ENCODE measurements around the gene SLC7A5.

Gene SLC7A5

GRCh38 chr16:87845213-87845612, 24.1 kb downstream of the SLC7A5 start:
- no peak for DNase-seq

GRCh38 chr16:87844809-87845208, 24.5 kb downstream of the SLC7A5 start:
- DNase-seq: no peak

- DNase-seq: no peak
Observed at GRCh38 chr16:87844120-87844733, 25.1 kb downstream of the SLC7A5 start.

GRCh38 chr16:87843678-87844105, 25.6 kb downstream of the SLC7A5 start:
- no peak for DNase-seq

- no peak for DNase-seq
Observed at GRCh38 chr16:87842209-87842869, 27.0 kb downstream of the SLC7A5 start.

GRCh38 chr16:87841340-87842208, 27.7 kb downstream of the SLC7A5 start:
- DNase-seq: no peak

- no peak for DNase-seq
Observed at GRCh38 chr16:87840271-87840978, 28.9 kb downstream of the SLC7A5 start.

- no peak for DNase-seq
Observed at GRCh38 chr16:87839542-87840270, 29.6 kb downstream of the SLC7A5 start.

- DNase-seq: no peak
Observed at GRCh38 chr16:87838643-87839541, 30.4 kb downstream of the SLC7A5 start.

- DNase-seq: no peak
Observed at GRCh38 chr16:87837627-87838289, 31.5 kb downstream of the SLC7A5 start.

GRCh38 chr16:87836844-87837581, 32.3 kb downstream of the SLC7A5 start:
- no peak for DNase-seq

GRCh38 chr16:87836346-87836843, 32.9 kb downstream of the SLC7A5 start:
- DNase-seq: no peak

- DNase-seq: no peak
Observed at GRCh38 chr16:87835882-87836331, 33.4 kb downstream of the SLC7A5 start.

GRCh38 chr16:87834668-87835473, 34.4 kb downstream of the SLC7A5 start:
- peak; percentile 20 for DNase-seq

- DNase-seq: peak; percentile 5
Observed at GRCh38 chr16:87834005-87834667, 35.2 kb downstream of the SLC7A5 start.

- peak; percentile 5 for DNase-seq
Observed at GRCh38 chr16:87833548-87833947, 35.8 kb downstream of the SLC7A5 start.

GRCh38 chr16:87832741-87833502, 36.4 kb downstream of the SLC7A5 start:
- DNase-seq: peak; percentile 13

Measured in activated CD4-positive, alpha-beta T cell treated with anti-CD3 and anti-CD28 coated beads for 48 hours (primary cell).